NCI-H187 (cell line): Measurements from ENCODE around the gene TBX4.
"Not testable (repeated sequence)": the region's sequence is repeated elsewhere in the genome, so short reads cannot be mapped to it uniquely, and the experiment has no call there.

Experiments
- DNase-seq, 2 experiments: peaks; one replicate each; lab custom pipeline; 2025; lab: John Stamatoyannopoulos, UW

Gene TBX4

DNA sequence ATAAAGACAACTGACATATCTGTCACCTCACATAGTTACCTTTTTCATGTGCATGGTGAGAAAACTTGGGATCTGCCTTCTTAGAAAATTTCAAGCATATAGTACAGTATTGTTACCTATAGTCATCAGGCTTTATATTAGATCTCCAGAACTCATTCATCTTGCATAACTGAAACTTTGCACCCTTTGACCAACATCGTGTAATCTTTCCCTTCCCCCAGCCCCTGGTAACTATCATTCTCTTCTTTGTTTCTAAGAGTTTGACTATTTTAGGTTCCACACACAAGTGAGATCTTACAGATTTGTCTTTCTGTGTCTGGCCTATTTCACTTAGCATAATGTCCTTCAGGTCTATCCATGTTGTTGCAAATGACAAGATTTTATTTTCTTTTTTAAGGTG, 22.9 kb upstream of the TBX4 start:
- DNase-seq: no peak

DNA sequence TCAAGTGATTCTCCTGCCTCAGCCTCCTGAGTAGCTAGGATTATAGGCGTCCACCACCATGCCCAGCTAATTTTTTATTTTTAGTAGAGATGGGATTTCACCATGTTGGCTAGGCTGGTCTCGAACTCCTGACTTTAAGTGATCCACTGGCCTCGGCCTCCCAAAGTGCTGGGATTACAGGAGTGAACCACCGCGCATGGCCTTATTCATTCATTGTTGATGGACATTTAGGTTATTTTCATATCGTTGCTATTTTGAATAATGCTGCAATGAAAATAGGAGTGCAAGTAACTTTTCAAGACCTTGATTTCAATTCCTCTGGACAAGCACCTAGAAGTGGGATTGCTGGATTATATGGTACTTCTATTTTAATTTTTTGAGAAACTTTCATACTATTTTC, 22.4 kb upstream of the TBX4 start:
- not testable (repeated sequence) for DNase-seq

DNA sequence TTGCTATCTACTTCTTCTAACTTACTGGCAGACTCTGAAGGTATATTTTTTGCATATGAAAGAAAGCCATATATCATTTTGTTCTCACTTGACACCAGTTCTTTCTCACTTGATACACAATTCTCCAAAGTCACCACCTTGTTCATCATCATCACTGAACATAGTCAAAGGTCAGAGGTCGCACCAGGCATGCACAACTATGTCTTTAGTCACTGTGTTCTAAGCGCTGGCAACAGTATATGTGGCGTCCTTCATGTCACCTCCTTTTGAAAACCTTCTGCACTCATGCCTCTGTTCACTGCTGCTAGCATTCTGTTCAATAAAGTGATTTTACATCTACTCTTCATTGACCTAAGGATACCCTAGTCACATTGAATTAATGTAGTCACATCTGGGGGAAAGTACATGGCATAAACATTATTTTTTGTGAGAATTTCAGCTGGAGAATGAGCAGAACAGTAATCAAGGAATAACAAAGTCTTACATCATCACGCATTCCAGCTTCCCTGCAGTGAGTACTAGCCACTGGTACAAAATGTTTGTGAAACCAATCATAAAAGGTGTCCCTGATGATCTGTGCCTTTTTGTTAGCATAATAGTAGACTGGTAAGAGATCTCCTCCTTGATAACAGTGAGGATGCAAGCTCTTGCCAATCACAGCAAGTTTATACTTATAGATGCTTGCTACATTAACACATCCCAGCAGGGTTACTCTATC, 20.5 kb upstream of the TBX4 start:
- no peak for DNase-seq

DNA sequence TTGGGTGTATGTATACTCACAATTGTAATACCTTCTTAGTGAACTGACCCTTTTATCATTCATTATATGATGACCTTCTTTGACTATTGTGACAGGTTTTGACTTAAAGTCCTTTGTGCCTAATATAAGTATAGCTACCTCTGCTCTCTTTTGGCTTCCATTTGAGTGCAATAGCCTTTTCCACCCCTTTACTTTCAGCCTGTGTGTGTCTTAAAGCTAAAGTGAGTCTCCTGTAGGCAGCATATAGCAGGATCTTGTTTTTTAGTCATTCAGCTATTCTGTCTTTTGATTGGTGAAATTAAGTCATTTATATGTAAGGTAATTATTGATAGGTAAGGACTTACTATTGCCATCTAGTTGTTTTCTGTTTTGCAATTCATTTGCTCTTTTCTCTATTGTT, 15.9 kb upstream of the TBX4 start:
- DNase-seq: no peak

DNA sequence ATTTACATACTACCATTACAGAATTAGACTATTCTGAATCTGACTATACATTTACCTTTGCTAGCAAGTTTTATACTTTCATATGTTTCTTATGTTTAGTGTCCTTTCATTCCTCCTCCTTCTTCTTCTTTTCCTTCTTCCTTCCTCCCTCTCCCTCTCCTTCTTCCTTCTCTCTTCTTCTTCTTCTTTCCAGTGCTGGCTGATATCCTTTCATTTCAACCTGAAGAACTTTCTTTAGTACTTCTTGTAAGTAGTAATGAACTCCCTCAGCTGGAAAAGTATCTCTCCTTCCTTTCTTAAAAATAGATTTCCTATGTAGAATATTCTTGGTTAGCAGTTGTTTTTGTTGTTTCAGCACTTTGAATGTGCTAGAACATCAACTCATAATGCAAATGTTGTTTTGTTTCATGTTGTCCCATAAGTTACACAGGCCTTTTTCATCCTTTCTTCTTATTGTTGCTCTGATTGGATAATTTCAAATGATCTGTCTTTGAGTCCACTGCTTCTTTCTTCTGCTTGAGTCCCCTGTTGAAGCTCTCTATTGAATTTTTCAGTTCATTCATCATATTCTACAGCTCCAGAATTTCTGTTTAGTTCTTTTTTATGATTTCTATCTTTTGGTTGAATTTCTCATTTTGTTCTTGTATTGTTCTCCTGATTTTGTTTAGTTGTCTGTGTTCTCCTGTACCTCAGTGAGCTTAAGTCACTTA, 15.1 kb upstream of the TBX4 start:
- no peak for DNase-seq

DNA sequence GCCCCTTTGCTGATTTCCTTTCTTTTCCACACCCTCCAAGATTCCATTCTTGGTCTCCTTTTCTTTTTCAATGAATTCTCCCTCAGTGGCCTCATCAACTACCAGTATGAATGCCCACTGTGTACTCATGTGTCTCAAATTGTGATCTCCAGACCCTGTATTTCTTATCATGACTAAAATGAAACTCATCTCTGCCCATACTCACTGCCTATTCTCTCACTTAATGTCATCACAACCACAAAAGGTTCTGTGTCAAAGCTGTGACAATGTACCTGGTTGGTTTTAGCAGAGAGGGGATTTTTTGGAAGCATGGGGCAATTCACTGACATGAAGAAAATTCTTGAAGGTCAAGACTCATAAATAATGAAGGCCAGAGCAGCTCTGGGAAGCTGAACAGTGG, 11.5 kb upstream of the TBX4 start:
- no peak for DNase-seq

DNA sequence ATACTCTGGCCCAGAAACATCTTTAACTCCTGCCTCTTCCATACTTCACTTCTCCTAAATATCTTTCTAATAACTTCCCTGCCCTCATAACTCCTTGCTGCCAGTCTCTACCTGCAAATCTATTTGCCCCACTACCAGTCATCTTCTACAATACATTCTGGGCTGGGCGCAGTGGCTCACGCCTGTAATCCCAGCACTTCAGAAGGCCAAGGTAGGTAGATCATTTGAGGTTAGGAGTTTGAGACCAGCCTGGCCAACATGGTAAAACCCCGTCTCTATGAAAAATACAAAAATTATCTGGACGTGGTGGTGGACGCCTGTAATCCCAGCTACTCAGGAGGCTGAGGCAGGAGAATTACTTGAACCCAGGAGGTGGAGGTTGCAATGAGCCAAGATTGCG, 10.7 kb upstream of the TBX4 start:
- not testable (repeated sequence) for DNase-seq

DNA sequence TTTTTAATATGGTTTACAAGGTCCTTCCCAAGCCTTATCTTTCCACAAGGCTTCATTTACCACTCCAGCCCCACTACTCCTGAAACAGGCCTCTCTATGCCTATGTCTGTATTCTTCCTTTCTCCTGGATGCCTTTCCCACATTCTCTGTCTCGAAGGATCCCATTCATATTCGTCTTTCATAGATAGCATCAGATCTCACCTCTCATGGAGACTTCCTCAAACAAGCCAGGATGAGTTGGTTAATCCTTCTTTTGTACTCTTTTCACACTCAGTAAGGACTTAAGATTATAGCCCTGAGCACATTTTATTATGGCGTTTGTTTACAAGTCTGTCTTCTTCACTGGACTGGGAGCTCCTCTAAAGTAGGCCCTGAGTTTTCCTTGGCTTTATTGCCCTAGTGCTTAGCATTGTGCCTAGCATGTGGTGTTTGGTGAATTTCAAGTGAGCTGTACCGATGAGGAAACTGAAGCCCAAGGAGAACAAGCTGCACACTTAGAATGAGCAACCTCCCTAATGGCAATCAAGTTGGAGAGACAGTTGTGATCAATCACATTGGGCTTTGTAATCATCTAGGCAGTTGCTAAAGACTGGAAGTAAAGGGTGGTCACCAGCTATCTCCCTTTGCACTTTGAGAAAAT, 10.0 kb upstream of the TBX4 start:
- DNase-seq: no peak

DNA sequence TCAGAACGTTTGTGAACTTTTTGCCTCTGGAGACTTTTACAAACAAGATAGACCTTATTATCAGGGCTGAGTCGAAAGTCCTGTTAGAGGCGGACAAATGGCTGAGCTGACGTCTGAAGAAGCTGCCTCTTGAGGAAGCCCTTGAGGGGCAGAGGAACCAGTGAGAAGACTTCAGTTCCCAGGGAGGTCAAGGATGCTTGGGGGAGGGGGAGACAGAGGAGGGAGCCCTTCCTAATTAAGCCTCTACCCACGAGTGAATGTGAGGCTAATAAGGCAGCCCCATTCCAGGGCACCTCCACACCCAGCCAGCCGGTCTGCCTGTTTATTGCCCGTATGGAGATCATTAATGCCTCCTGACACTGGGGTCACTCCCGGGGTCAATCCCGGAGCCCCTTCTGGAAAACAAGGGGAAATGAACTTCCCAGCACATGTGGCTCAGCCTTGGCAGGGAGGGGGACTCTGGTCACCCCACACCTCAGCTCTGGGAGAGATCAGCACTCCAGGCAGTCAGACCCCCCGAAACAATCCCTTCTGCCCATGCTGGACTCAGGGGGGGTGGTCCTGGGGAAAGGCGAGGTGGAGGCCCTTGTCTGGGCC, 9.2 kb upstream of the TBX4 start:
- no peak for DNase-seq

DNA sequence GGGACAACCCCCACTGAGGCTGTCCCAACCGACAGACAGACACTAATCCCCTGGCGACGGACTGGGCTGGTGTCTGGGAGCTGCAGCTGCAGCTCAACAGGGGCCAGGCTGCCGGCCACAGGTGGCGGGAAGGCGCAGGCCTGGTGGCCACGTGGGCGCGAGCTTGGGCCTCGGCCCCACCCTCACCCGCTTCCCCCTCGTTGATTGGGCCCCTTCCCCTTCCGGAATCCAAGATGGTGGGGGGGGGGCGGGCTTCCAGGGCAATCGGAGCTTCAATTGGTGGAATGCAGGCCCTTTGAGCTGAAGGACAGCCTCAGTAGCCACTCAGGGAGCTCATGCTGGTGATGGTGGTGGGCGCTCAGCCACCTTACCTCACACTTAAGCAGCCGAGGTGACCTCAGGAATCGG, 8.7 kb upstream of the TBX4 start:
- DNase-seq: no peak

DNA sequence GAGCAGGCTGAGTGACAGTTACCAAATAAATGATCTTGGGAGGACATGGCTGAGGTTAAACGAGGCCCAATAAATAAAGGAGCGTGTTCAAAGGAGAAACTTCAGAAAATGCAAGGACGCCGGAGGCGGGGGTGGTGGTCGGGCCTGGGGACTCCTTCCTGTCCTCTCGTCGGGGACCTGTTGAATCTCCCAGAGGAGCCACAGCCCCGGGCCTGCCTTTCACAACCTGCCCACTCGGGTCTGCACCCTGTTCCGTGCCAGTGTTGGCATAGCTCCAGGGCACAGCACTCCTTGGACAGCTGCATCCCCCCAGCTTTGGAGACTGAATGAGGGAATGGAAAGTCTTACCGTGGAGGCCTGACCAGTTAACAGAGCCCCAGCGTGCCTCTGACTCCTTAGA, 8.1 kb upstream of the TBX4 start:
- no peak for DNase-seq

DNA sequence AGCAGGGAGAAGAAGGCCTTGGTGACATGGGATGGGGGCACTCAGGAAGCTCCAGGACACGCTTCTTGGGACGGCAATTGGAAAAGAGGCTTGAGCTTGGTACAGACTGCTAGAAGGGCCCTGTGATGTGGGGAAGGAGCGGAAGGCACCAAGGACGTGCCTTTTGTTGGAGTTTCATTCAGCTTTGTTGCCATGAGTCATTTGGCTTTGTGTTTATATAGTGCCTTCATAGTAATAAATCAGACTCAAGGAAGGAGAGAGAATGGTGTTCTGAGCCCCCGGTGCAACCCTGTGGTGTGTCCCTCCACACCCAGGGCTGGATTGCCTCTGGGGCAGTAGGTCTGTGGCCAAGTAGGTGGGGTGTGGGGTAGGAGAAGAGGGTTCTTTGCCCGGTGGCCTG, 7.4 kb upstream of the TBX4 start:
- DNase-seq: no peak

DNA sequence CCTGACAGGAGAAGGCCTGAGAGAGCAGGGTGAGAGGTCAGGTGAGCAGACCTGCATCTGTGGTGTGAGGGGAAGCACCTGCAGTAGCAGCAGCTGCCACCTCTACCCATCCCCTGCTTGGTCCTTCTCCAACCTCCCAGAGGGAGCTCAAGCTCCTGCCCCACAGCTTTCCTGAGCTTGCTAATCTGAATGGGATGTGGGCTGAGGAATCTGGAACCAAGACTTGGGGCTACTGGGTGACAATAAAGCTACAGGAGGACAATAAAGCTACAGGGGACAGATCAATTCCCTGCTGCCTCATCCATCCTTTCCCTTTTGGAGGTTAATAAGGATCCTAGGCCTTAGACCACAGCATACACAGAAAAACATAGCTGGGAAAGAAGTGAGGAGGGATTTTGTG, 4.9 kb upstream of the TBX4 start:
- no peak for DNase-seq

DNA sequence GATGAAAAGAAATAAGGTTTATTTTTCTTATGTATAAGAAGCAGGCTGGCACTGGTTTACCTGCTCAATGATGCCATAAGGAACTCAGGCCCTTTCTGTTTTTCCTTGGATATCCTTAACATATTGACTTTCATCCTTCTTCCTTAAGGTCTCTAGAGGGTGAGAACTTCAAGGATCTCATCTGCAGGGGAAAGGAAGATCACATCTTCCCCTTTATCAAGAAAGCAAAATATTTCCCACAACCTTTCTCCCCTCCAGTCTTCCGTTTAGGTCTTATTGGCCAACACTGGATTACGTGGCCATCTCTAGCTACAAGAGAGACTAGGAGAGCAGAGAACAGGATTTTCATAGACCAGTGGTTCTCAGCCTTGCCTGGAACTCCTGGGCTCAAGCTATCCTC, 4.2 kb upstream of the TBX4 start:
- no peak for DNase-seq

DNA sequence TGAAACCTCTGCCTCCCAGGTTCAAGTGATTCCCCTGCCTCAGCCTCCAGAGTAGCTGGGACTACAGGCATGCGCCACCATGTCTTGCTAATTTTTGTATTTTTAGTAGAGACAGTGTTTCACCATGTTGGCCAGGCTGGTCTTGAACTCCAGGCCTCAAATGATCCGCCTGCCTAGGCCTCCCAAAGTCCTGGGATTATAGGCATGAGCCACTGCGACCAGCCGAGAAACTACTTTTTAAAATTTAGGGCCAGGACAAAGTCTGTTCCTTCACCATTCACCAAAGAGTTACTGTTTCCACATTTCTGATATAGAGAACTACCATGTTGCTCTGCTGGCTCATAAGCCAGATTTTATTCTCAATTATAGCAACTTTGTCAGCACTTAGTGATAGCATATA, 3.1 kb upstream of the TBX4 start:
- not testable (repeated sequence) for DNase-seq

DNA sequence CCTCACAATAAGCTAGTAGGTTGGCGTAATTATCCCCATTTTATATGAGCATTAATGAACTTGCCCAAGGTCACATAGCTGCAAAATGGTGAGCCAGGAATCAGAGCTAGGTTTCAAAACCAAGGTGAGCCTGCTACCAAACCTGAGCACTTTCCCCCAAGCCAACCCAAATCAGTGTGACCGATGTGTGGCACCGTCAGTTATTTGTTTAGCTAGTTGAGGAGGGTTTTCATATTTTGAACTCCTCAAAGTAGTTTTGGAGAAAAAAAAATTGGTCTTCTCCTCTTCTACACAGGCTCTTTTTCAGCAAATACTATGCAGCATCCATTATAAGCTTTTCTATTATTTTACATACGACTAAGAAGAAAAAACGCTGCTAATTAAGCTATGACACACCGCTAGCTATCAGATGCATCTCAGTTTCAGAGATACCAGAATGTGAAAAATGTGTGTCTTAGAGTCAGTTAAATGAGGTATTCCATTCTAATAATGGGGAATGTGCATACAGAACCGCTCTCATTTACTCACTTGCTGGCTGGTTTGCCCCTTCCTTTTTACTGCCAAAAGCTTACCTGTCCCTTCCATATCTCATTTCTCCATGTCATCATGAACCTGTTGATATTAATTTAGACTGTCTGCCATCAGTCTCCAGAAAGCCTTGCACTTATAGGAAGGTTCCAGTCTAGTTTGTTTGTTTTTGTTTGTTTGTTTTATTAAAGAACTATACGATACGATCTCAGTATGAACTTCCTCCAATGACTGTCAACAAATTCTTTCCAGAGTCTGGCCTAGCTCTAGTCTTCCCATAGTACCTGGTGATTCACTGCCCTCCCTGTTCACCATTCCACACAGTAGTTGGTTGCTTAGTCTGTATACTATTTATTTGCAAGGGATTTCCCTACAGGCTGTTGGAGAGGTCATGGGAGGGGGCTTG, 2.2 kb upstream of the TBX4 start:
- no peak for DNase-seq

DNA sequence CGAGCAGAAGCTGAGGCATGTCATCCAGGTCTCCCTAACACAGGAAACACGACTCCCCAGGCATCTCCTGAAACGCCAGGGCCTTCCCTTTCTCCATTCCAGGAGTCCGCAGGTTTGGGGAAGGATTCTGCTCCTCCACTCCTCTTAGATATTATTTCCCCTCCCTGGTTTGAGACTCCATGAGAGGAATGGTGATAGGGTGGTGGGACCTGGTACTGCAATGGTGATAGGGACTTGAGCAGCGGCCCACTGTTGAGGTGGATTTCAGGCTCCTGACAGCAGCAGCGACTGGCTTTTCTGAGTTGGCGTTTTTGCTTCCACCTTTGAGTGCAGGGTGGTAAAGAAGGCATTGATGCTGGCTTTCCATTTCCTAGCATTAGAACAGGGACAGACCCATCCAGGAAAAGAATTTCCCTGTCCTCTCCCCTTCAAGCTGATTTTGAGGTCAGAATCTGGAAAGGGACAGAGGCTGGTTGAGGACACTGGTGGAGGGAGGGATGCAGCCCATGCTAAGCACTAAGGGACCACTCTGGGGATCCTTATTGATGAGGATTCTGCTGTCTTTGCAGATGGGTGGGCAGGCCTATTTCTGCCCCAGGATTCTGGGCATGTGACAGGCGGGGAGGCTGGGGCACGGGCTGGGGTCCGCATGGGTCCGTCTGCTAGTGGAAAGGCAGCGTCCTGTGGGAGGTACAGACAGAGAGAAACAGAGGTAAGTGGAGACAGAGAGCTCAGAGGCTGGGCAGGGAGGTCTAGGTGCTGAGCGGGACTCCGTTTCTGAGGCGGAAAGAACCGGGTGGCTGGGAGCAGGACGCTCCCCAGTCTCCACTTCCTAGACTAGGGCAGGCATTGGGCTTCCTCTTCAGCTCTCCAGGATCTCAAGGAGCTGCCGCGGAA, 1.3 kb upstream of the TBX4 start:
- DNase-seq: no peak

DNA sequence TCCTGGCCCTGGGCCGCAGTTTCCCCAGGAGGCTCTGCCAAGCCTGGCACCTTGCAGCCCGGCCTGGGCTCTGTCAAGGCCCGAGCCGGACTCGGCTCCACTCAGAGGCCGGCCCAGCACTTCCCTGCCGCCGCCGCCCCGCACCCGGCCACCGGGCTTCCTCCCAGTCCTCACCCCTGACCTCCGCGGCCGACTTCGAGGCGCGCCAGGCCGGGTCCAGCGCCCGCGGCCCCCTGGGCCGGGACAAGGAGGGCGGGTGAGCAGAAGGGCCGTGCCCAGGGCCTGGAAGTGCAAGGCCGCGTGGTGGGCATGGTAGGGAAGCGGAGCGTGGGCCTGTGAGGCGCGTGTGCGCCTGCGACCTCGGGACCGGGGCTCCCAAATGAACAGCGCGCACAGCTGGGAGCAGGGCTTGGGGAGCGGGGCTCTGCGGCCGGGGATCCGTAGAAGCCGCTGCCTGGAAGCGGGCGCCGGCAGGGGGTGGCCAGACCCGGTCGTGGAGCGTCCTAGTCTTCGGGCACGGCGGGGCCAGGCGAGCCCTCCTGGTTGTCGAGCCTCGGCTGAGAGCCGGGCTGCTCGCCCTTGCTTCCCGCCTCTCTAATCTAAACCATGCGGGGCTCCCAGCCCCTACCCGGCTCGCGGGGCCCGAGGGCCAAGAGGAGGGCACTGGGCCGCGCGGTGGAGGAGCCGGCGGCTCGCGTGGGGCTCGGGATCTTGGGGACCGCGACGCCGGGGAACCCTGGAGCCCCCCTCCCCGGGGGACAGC, 503 bp upstream of the TBX4 start:
- DNase-seq: no peak

DNA sequence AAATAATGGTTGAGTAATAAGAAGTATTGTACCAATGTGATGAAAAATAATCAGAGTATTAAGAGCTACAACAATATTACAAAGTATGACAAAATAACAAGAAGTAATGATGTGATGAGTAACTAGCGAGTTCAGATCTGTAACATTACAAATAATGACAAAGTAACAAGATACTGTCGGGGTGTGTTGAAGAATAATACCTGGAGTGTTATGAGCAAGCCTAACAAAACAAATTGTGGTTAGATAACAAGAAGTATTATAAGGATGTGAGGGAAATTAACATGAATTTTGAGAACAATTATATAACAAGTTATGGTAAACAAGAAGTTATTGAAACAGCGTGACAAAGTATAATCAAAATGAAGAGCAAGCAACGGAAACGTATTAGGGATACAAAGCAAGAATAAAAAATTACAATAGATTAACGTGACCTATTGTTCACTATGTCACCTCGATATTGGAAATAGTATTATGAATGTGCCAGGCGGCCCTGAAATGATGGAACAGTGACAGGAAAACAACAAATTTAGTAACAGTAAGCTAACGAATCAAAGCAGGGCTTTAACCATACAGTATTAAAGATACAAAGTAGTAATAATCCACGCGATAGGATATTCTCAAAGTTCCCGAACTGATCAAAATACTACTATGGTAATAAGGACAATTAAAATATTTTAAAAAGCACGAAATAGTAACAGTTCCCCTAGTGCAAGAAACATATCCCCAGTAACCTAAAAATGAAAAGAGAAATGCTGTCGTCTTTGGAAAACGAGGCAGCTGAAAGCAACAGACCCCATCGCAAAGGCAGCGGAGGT, 1.6 kb downstream of the TBX4 start:
- no peak for DNase-seq
